GM12878 (cell line): ENCODE measurements around the gene IFT27. TPM values are rescaled to one million over a fixed set of nuclear protein-coding genes. Genes with fewer than 3 reads are reported as not detected.

ENCODE experiments used
- ATAC-seq: fragments of 200-7000 bp; cut with Tn5 transposase; 3 replicates; pipeline ENCODE4 v1.9.1; 2020; ENCODE audit warnings: mild to moderate bottlenecking, moderate library complexity
- BruUV-seq: library from RNA; stranded (reverse); fragments of 400-500 nt; replicated peaks from 2 replicates; lab custom pipeline; 2021; lab: Mats Ljungman, UMichigan
- CTCF ChIA-PET: fragments of 300-600 bp; sonication (Branson Sonifier 250); formaldehyde crosslinking; extraction: SDS; loops from one replicate; lab custom pipeline; 2021; ENCODE audit warnings: inconsistent platforms; lab: Yijun Ruan, JAX
- POLR2A ChIA-PET: fragments of 350-600 bp; formaldehyde crosslinking; extraction: SDS; loops from one replicate; lab custom pipeline; 2021; ENCODE audit warnings: inconsistent platforms; lab: Charles Lee
- RAD21 ChIA-PET: fragments of 300-600 bp; sonication (Branson Sonifier 250); formaldehyde crosslinking; loops from one replicate; lab custom pipeline; 2023; ENCODE audit warnings: antibody characterized with exemption; ENCODE audit not compliant: unreplicated experiment; lab: Charles Lee
- SMC1A ChIA-PET: fragments of 300-600 bp; sonication (Branson Sonifier 250); formaldehyde crosslinking; loops from one replicate; lab custom pipeline; 2023; ENCODE audit not compliant: unreplicated experiment, uncharacterized antibody; lab: Charles Lee
- DNase-seq: peaks from one replicate; pipeline ENCODE4 v3.0.0-alpha.2; 2011; ENCODE audit warnings: low read depth, low spot score
- FAIRE-seq: peaks from 3 replicates; lab custom pipeline; 2011; peaks lifted over from hg19 to GRCh38; lab: Jason Lieb, UNC
- H2AFZ ChIP-seq: 2 replicates; pipeline ENCODE4 v1.6.0; 2011; ENCODE audit warnings: low read depth, low read length, control low read depth; ENCODE audit not compliant: control insufficient read depth
- H3K27ac ChIP-seq: 2 replicates; pipeline ENCODE4 v1.5.1; 2011; ENCODE audit warnings: control low read depth; ENCODE audit not compliant: control insufficient read depth, insufficient read depth
- H3K27me3 ChIP-seq, 2 experiments: replicated peaks in 1 of 2; 2 replicates each; pipeline versions ENCODE4 v1.6.0 to v1.6.1; 2011; ENCODE audit warnings: low read length in 1 of 2; ENCODE audit not compliant: control insufficient read depth in 2 of 2, insufficient read depth in 2 of 2
- H3K36me3 ChIP-seq, 2 experiments: 2 replicates each; pipeline ENCODE4 v1.5.1; 2011; ENCODE audit warnings: low read length in 1 of 2; ENCODE audit not compliant: control insufficient read depth in 2 of 2, insufficient read depth in 2 of 2
- H3K4me1 ChIP-seq: 2 replicates; pipeline ENCODE4 v1.6.1; 2011; ENCODE audit warnings: mild to moderate bottlenecking, low read length, moderate library complexity, mixed read lengths; ENCODE audit not compliant: control insufficient read depth, insufficient read depth
- H3K4me2 ChIP-seq: 2 replicates; pipeline ENCODE4 v1.6.0; 2011; ENCODE audit warnings: control low read depth; ENCODE audit not compliant: control insufficient read depth, insufficient read depth
- H3K4me3 ChIP-seq: fragments of 200-600 bp; sonication (generic); 2 replicates; pipeline ENCODE4 v1.5.1; 2016
- H3K79me2 ChIP-seq: 2 replicates; pipeline ENCODE4 v1.6.0; 2011; ENCODE audit warnings: low read length; ENCODE audit not compliant: control insufficient read depth, insufficient read depth
- H3K9ac ChIP-seq: 2 replicates; pipeline ENCODE4 v1.8.0; 2011; ENCODE audit warnings: low read length, control low read depth, mixed read lengths; ENCODE audit not compliant: control insufficient read depth, insufficient read depth
- H3K9me3 ChIP-seq: replicated peaks from 3 replicates; pipeline ENCODE4 v1.5.1; 2011; ENCODE audit warnings: mild to moderate bottlenecking, low read length; ENCODE audit not compliant: control insufficient read depth, insufficient read depth
- H4K20me1 ChIP-seq: 2 replicates; pipeline ENCODE4 v1.6.0; 2011; ENCODE audit not compliant: control insufficient read depth, insufficient read depth
- BRCA1 ChIP-seq: IDR thresholded peaks from 2 replicates; pipeline ENCODE4 v1.6.1; 2011; ENCODE audit warnings: low read depth, low read length, improper control_type of control experiment
- HDAC6 ChIP-seq: fragments of 200-600 bp; sonication (generic); IDR thresholded peaks from one replicate; pipeline ENCODE4 v1.8.0; 2017; ENCODE audit warnings: antibody characterized with exemption; ENCODE audit not compliant: unreplicated experiment
- NR2F1 ChIP-seq: fragments of 450-650 bp; conservative IDR thresholded peaks from 2 replicates; pipeline ENCODE4 v1.6.1; 2017; ENCODE audit warnings: mild to moderate bottlenecking
- WGBS: methylation state at CpG from one replicate; pipeline ENCODE4 v1.1.6; 2016; ENCODE audit warnings: low lambda C conversion rate; ENCODE audit not compliant: insufficient replicate concordance, insufficient coverage; ENCODE audit errors: missing lambda C conversion rate; 5-methylcytosine and 5-hydroxymethylcytosine counted together
- in situ Hi-C: fragments of 300-500 bp; cut with MboI; formaldehyde crosslinking; loops from 9 replicates; pipeline ENCODE4 v1.14.3; 2018; ENCODE audit warnings: mixed read lengths
- intact Hi-C: fragments of 100-400 bp; cut with micrococcal nuclease; formaldehyde crosslinking; loops from one replicate; pipeline ENCODE4 v1.14.2; 2022; ENCODE audit not compliant: unreplicated experiment
- polyA plus RNA-seq, 11 experiments: library from polyadenylated mRNA; depleted of rRNA in 4 of 11; unstranded in 6 of 11; stranded (reverse) in 5 of 11; fragments of >200 nt; fragmentation: Nextera tagmentation in 4 of 11; fragmentation: Illumina TruSeq in 1 of 11; extraction: Ambion mirVana in 4 of 11; extraction: Trizol in 1 of 11; gene quantifications; 1 replicate in 1 of 11; 2 replicates in 10 of 11; pipeline versions ENCODE4 v1.2.1 to v1.2.3, GENCODE V29; 2011 to 2016; ENCODE audit warnings: inconsistent platforms in 2 of 11, missing spikeins in 2 of 11, low read depth in 1 of 11
- total RNA-seq, 4 experiments: library from RNA; depleted of rRNA in 3 of 4; stranded (reverse); fragments of >200 nt in 3 of 4; fragmentation: Illumina TruSeq in 1 of 4; extraction: Trizol in 1 of 4; gene quantifications; 2 replicates each; pipeline versions ENCODE4 v1.2.1 to v1.2.3, GENCODE V29; 2013 to 2021
- TF ChIP-seq, protein P1 (sequence below): fragments of 450-650 bp; IDR thresholded peaks from 2 replicates; pipeline ENCODE4 v1.6.1; 2016; ENCODE audit warnings: mild to moderate bottlenecking, moderate library complexity, borderline replicate concordance
- TF ChIP-seq, protein P2 (sequence below): IDR thresholded peaks from 2 replicates; pipeline ENCODE4 v1.6.1; 2012; ENCODE audit warnings: low read length, inconsistent platforms
- TF ChIP-seq, protein P3 (sequence below): IDR thresholded peaks from 2 replicates; pipeline ENCODE4 v1.6.1; 2012; ENCODE audit warnings: low read depth, low read length, improper control_type of control experiment
- TF ChIP-seq, protein P4 (sequence below): fragments of 450-650 bp; IDR thresholded peaks from 2 replicates; pipeline ENCODE4 v1.6.1; 2014; ENCODE audit warnings: mild to moderate bottlenecking
- TF ChIP-seq, protein P5 (sequence below): fragments of 150-350 bp; IDR thresholded peaks from 2 replicates; pipeline ENCODE4 v1.6.1; 2014; ENCODE audit warnings: mild to moderate bottlenecking, low read depth, low read length
- TF ChIP-seq, protein P6 (sequence below): fragments of 450-650 bp; formaldehyde crosslinking; IDR thresholded peaks from 2 replicates; pipeline ENCODE4 v1.4.0; 2020; ENCODE audit warnings: mild to moderate bottlenecking, moderate library complexity

Gene IFT27
- total and polyA plus RNA-seq, 10 of the 15 experiments (the other 5 are each of a cell fraction or from before 2014, with no cell fraction given): 2.7 to 32.5 (median 10.2) TPM

DNA sequence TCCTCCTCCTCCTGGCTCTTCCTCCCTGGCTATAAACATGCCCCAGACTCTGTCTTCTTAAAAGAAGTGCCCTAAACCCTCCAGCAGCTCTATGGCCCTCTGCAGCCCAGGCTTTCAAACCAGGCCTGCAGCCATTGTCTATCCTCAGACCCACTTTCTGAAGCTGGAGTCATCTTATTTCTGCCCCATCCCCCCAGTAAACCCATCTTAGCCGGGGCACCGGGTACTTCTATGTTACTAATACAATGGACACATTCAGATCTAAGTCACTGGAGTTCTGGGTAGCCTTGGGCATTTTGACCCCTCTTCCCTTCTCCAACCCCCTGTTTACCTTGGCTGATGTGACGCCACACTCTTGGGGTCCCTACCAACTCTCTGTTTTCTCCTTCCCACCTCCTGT is 42.6 kb downstream of the IFT27 start (continued):
- TF ChIP-seq, protein P1, sequence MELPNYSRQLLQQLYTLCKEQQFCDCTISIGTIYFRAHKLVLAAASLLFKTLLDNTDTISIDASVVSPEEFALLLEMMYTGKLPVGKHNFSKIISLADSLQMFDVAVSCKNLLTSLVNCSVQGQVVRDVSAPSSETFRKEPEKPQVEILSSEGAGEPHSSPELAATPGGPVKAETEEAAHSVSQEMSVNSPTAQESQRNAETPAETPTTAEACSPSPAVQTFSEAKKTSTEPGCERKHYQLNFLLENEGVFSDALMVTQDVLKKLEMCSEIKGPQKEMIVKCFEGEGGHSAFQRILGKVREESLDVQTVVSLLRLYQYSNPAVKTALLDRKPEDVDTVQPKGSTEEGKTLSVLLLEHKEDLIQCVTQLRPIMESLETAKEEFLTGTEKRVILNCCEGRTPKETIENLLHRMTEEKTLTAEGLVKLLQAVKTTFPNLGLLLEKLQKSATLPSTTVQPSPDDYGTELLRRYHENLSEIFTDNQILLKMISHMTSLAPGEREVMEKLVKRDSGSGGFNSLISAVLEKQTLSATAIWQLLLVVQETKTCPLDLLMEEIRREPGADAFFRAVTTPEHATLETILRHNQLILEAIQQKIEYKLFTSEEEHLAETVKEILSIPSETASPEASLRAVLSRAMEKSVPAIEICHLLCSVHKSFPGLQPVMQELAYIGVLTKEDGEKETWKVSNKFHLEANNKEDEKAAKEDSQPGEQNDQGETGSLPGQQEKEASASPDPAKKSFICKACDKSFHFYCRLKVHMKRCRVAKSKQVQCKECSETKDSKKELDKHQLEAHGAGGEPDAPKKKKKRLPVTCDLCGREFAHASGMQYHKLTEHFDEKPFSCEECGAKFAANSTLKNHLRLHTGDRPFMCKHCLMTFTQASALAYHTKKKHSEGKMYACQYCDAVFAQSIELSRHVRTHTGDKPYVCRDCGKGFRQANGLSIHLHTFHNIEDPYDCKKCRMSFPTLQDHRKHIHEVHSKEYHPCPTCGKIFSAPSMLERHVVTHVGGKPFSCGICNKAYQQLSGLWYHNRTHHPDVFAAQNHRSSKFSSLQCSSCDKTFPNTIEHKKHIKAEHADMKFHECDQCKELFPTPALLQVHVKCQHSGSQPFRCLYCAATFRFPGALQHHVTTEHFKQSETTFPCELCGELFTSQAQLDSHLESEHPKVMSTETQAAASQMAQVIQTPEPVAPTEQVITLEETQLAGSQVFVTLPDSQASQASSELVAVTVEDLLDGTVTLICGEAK: no peak
- TF ChIP-seq, protein P2, sequence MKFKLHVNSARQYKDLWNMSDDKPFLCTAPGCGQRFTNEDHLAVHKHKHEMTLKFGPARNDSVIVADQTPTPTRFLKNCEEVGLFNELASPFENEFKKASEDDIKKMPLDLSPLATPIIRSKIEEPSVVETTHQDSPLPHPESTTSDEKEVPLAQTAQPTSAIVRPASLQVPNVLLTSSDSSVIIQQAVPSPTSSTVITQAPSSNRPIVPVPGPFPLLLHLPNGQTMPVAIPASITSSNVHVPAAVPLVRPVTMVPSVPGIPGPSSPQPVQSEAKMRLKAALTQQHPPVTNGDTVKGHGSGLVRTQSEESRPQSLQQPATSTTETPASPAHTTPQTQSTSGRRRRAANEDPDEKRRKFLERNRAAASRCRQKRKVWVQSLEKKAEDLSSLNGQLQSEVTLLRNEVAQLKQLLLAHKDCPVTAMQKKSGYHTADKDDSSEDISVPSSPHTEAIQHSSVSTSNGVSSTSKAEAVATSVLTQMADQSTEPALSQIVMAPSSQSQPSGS: no peak
- no peak for TF ChIP-seq HDAC6
- TF ChIP-seq, protein P3, sequence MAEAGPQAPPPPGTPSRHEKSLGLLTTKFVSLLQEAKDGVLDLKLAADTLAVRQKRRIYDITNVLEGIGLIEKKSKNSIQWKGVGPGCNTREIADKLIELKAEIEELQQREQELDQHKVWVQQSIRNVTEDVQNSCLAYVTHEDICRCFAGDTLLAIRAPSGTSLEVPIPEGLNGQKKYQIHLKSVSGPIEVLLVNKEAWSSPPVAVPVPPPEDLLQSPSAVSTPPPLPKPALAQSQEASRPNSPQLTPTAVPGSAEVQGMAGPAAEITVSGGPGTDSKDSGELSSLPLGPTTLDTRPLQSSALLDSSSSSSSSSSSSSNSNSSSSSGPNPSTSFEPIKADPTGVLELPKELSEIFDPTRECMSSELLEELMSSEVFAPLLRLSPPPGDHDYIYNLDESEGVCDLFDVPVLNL: no peak
- TF ChIP-seq BRCA1: no peak

DNA sequence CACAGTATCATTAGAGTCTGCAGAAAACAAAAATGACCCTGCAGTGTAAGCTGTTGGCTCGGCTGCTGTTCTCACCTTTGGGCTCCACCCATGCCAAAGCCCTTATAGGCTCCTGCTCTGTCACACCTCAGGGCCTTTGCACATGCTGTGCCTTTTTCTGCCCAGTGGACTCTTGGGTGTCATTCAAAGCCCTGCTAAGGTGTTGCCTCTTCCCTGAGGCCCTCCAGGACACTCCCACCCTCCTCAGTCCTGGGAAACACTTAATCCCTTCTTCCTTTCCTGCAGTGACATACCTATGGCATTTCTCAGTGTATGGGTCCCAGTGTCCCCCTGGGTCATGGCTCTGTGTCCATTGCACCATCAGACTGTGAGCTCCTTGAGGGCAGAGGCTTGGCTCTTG is 43.3 kb downstream of the IFT27 start:
- ChIA-PET POLR2A (no interaction called here), RAD21 (no interaction called here), SMC1A (no interaction called here), CTCF (no interaction called here)
- Histone ChIP-seq H3K36me3 (no peaks in the 10 kb centered on the region), H2AFZ (no peak overlapping the region), H3K4me2 (no peak overlapping the region), H3K4me1 (no peaks in the 10 kb centered on the region), H3K4me3 (no peak overlapping the region), H3K79me2 (no peaks in the 10 kb centered on the region), H3K9ac (no peak overlapping the region), H4K20me1 (no peaks in the 10 kb centered on the region), H3K27ac (no peak overlapping the region), H3K27me3 (peaks cover 0 to 2% of the 10 kb centered on the region in 2 experiments; a peak in 2 of 4 replicates), H3K9me3 (no peaks in the 10 kb centered on the region; the same call in 2 of the 3 replicates)
- FAIRE-seq (no peak), DNase-seq (no peak), ATAC-seq (no peak)
- intact Hi-C loops (no loop called here), in situ Hi-C loops (no loop called here)
- 0% methylated on average over 1 of the region's 1 CpG for WGBS
- no TSS peak for BruUV-seq
- TF ChIP-seq, protein P4, sequence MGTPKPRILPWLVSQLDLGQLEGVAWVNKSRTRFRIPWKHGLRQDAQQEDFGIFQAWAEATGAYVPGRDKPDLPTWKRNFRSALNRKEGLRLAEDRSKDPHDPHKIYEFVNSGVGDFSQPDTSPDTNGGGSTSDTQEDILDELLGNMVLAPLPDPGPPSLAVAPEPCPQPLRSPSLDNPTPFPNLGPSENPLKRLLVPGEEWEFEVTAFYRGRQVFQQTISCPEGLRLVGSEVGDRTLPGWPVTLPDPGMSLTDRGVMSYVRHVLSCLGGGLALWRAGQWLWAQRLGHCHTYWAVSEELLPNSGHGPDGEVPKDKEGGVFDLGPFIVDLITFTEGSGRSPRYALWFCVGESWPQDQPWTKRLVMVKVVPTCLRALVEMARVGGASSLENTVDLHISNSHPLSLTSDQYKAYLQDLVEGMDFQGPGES: no peak
- TF ChIP-seq, protein P5, sequence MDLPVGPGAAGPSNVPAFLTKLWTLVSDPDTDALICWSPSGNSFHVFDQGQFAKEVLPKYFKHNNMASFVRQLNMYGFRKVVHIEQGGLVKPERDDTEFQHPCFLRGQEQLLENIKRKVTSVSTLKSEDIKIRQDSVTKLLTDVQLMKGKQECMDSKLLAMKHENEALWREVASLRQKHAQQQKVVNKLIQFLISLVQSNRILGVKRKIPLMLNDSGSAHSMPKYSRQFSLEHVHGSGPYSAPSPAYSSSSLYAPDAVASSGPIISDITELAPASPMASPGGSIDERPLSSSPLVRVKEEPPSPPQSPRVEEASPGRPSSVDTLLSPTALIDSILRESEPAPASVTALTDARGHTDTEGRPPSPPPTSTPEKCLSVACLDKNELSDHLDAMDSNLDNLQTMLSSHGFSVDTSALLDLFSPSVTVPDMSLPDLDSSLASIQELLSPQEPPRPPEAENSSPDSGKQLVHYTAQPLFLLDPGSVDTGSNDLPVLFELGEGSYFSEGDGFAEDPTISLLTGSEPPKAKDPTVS: no peak
- TF ChIP-seq, protein P6, sequence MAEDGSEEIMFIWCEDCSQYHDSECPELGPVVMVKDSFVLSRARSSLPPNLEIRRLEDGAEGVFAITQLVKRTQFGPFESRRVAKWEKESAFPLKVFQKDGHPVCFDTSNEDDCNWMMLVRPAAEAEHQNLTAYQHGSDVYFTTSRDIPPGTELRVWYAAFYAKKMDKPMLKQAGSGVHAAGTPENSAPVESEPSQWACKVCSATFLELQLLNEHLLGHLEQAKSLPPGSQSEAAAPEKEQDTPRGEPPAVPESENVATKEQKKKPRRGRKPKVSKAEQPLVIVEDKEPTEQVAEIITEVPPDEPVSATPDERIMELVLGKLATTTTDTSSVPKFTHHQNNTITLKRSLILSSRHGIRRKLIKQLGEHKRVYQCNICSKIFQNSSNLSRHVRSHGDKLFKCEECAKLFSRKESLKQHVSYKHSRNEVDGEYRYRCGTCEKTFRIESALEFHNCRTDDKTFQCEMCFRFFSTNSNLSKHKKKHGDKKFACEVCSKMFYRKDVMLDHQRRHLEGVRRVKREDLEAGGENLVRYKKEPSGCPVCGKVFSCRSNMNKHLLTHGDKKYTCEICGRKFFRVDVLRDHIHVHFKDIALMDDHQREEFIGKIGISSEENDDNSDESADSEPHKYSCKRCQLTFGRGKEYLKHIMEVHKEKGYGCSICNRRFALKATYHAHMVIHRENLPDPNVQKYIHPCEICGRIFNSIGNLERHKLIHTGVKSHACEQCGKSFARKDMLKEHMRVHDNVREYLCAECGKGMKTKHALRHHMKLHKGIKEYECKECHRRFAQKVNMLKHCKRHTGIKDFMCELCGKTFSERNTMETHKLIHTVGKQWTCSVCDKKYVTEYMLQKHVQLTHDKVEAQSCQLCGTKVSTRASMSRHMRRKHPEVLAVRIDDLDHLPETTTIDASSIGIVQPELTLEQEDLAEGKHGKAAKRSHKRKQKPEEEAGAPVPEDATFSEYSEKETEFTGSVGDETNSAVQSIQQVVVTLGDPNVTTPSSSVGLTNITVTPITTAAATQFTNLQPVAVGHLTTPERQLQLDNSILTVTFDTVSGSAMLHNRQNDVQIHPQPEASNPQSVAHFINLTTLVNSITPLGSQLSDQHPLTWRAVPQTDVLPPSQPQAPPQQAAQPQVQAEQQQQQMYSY: no peak
- no peak for TF ChIP-seq NR2F1
